NB4 (cell line): ENCODE data around the gene ANXA6.

ENCODE experiments used
- DNase-seq: peaks from one replicate; pipeline ENCODE4 v3.0.0; 2010; ENCODE audit warnings: low read depth
- H3K4me3 ChIP-seq: one replicate; pipeline ENCODE4 v1.5.1; 2011; ENCODE audit warnings: mild to moderate bottlenecking, low read depth, low read length, moderate library complexity
- MYC ChIP-seq: IDR thresholded peaks from 2 replicates; pipeline ENCODE4 v1.6.1; 2011; ENCODE audit warnings: low read depth, low read length
- POLR2A ChIP-seq: IDR thresholded peaks from 2 replicates; pipeline ENCODE4 v1.6.1; 2011; ENCODE audit warnings: mild to moderate bottlenecking; ENCODE audit not compliant: insufficient read length; ENCODE audit errors: extremely low read depth
- TF ChIP-seq, protein P1 (sequence below): IDR thresholded peaks from 2 replicates; pipeline ENCODE4 v1.6.1; 2011; ENCODE audit warnings: low read depth, low read length
- TF ChIP-seq, protein P2 (sequence below): IDR thresholded peaks from one replicate; pipeline ENCODE4 v1.5.1; 2012; ENCODE audit warnings: low read depth, low read length

The ANXA6 gene

DNA sequence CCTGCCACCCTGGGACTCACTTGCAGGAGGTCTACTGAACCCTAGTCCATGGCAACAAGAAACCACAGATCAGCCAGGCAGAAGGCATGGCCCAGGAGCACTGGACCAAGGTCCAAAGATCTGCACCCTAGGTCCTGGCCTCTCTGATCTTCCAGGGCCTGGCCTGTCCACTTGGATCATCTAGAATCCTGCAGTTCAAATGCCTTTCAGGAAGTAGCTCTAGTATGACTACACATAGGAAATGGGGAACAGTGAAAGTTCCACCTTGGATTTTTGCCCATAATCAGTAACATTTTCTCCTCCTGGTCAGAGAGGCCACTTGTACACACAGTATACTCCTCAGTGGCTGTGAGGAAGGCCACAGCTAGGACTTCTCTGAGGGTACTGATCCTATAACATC, 11.5 kb downstream of the ANXA6 start:
- TF ChIP-seq, protein P1, sequence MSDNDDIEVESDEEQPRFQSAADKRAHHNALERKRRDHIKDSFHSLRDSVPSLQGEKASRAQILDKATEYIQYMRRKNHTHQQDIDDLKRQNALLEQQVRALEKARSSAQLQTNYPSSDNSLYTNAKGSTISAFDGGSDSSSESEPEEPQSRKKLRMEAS = no peak
- no peak for TF ChIP-seq MYC
- TF ChIP-seq, protein P2, sequence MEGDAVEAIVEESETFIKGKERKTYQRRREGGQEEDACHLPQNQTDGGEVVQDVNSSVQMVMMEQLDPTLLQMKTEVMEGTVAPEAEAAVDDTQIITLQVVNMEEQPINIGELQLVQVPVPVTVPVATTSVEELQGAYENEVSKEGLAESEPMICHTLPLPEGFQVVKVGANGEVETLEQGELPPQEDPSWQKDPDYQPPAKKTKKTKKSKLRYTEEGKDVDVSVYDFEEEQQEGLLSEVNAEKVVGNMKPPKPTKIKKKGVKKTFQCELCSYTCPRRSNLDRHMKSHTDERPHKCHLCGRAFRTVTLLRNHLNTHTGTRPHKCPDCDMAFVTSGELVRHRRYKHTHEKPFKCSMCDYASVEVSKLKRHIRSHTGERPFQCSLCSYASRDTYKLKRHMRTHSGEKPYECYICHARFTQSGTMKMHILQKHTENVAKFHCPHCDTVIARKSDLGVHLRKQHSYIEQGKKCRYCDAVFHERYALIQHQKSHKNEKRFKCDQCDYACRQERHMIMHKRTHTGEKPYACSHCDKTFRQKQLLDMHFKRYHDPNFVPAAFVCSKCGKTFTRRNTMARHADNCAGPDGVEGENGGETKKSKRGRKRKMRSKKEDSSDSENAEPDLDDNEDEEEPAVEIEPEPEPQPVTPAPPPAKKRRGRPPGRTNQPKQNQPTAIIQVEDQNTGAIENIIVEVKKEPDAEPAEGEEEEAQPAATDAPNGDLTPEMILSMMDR = no peak
- TF ChIP-seq POLR2A = no peak
- H3K4me3 ChIP-seq = no peak overlapping the region
- DNase-seq = no peak

DNA sequence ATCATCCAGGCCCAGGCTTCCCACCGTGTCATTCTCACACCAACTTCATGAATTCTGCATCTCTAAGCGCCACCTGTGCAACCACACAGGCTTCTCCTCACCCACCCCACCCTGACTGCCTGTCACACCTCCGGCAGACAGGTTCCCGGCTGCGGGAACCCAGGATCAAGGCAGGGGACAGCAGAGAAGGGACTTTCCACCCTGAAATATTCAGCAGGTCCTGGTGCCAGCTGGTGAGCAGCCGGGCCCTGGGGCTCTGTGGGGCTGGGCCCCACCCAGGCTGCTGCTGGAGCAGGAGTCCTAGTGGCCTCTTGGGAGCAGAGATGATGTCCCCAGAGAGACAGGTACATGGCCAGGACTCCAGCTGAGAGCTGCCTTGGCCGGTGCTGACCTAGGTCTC, 12.7 kb downstream of the ANXA6 start:
- DNase-seq = no peak
- no peak overlapping the region for H3K4me3 ChIP-seq
- TF ChIP-seq, protein P2 = no peak
- TF ChIP-seq POLR2A = no peak
- TF ChIP-seq, protein P1 = no peak
- TF ChIP-seq MYC = no peak

DNA sequence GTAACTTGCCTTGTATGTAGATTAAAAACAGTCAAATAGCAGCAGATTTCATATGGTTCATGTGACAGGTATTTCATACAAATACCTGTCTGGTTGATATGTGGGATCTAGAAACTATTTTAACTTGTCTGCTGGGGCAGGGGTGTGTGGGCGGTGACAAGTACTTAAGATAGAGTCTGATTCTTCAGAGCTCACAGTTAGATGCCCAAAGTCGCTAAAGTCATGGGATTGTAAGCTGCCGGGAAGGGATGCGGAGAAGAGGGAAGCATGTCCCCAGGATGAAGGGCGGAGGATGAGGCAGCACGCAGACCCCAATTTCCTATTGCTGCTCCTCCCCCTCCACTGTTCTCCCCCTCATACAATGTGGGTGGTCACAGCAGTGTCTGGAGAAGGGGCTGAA, 13.3 kb downstream of the ANXA6 start:
- DNase-seq = no peak
- TF ChIP-seq, protein P2 = no peak
- TF ChIP-seq POLR2A (no peak), MYC (no peak)
- TF ChIP-seq, protein P1 = no peak
- H3K4me3 ChIP-seq = no peak overlapping the region

DNA sequence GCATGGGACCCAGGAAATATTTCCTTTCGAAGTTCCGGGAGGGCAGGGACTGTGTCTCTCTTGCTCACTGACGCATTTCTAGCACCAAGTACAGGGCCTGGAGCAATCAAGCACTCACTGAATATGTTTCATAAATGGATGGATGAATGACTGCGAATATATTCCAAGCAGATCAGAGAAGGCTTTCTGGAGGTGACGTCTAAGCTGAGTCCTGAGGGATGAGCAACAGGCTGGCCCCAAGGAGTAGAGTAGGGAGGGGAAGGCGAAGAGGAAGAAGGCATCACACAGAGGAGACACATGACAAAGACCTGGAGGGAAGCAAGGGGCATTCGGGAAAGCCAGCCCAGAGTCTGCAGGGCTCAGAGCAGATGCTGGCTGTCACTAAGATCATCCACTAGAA, 13.9 kb downstream of the ANXA6 start:
- no peak for DNase-seq
- no peak overlapping the region for H3K4me3 ChIP-seq
- TF ChIP-seq, protein P1 = no peak
- TF ChIP-seq MYC = no peak

DNA sequence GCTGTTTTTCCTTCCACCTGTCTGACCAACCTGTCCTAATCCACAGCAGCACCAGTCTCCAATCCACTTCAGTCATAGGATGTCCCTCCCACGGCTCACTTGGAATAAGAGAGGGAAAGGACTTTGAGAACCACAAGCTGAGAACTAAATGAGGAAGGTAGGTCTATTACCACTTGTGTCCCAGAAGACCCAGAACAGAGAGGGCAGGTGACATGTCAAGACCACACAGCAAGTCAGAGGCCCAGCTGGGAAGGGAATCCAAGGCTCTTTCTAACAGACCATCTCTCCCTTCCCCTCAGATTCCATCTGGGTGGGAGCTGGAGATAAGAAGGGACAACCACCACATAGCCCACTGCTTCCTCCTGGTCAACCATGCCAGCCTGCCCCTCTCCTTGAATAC, 14.6 kb downstream of the ANXA6 start:
- DNase-seq = no peak
- TF ChIP-seq MYC = no peak
- TF ChIP-seq POLR2A = no peak
- TF ChIP-seq, protein P2 = no peak
- TF ChIP-seq, protein P1 = no peak
- no peak overlapping the region for H3K4me3 ChIP-seq

DNA sequence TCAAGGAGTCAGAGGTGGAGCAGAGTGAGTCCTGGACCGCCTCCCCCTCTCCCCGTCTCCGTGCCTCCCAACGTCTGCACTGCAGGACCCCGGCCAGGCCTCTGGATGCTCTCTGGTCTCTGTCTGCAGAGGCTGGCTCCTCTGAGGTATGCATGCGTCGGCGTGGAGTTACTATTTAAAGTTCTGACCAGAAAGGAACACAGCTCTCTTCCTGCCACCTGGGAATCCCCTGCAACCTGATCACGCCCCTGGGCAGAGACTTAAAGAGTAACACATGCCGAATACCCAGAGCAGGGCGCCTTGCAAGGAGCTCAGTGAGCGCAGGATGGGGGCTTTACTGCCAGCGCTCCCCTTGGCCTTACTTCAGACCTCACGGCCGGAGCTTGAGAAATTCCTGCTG, 16.0 kb downstream of the ANXA6 start:
- TF ChIP-seq, protein P2 = no peak
- no peak for TF ChIP-seq POLR2A
- no peak for TF ChIP-seq MYC
- DNase-seq = no peak

More for the DNA sequence above, 16.0 kb downstream of the ANXA6 start:
- no peak overlapping the region for H3K4me3 ChIP-seq
